Stomach (tissue), 9 donors: Measurements from ENCODE around the gene SFXN1. TPM values are rescaled to one million over a fixed set of nuclear protein-coding genes. Genes with fewer than 3 reads are reported as not detected.
"Not testable (repeated sequence)": the region's sequence is repeated elsewhere in the genome, so short reads cannot be mapped to it uniquely, and the experiment has no call there.

Experiments used
- DNase-seq, 2 donors: peaks; one replicate each; pipeline versions ENCODE4 v3.0.0 to v3.0.0-alpha.2; 2013 to 2019
- H3K27ac ChIP-seq, 5 donors: fragments of 200-600 bp in 4 of 5; sonication (generic) in 4 of 5; one replicate each; pipeline ENCODE4 v1.5.1; 2013 to 2019; ENCODE audit warnings: mild to moderate bottlenecking in 1 of 5, moderate library complexity in 1 of 5
- H3K27me3 ChIP-seq, 3 donors: fragments of 200-600 bp; sonication (generic); one replicate each; pipeline ENCODE4 v1.5.1; 2017 to 2019; ENCODE audit warnings: mixed run types in 1 of 3
- H3K36me3 ChIP-seq, 4 donors: fragments of 200-600 bp; sonication (generic); 1 replicate in 3 of 4; 2 replicates in 1 of 4; pipeline ENCODE4 v1.5.1; 2016 to 2019
- H3K4me1 ChIP-seq, 4 donors: fragments of 200-600 bp; sonication (generic); one replicate each; pipeline ENCODE4 v1.5.1; 2016 to 2019
- H3K4me3 ChIP-seq, 4 donors: fragments of 200-600 bp; sonication (generic) in 3 of 4; one replicate each; pipeline ENCODE4 v1.5.1; 2016 to 2019; ENCODE audit warnings: mild to moderate bottlenecking in 1 of 4
- H3K9me3 ChIP-seq, 4 donors: fragments of 200-600 bp; sonication (generic); one replicate each; pipeline ENCODE4 v1.5.1; 2016 to 2019
- CTCF ChIP-seq, 7 experiments: fragments of 450-650 bp in 4 of 7; fragments of 200-600 bp in 3 of 7; sonication (generic) in 3 of 7; IDR thresholded peaks; one replicate each; pipeline ENCODE4 v1.5.1; 2016 to 2019; ENCODE audit warnings: antibody characterized with exemption in 7 of 7, control low read depth in 2 of 7, mild to moderate bottlenecking in 1 of 7
- EP300 ChIP-seq: sonication (generic); formaldehyde crosslinking; IDR thresholded peaks from one replicate; pipeline ENCODE4 v1.6.1; 2017; ENCODE audit warnings: antibody characterized with exemption
- POLR2A ChIP-seq, 4 donors: fragments of 450-650 bp; IDR thresholded peaks; one replicate each; pipeline ENCODE4 v1.6.1; 2016; ENCODE audit warnings: antibody characterized with exemption in 4 of 4, control low read depth in 2 of 4, mild to moderate bottlenecking in 1 of 4, moderate library complexity in 1 of 4
- POLR2AphosphoS5 ChIP-seq, 3 donors: sonication (generic); formaldehyde crosslinking; IDR thresholded peaks; one replicate each; pipeline ENCODE4 v1.6.1; 2016; ENCODE audit warnings: antibody characterized with exemption in 3 of 3
- WGBS, 5 donors: extraction: QIAGEN DNeasy Blood & Tissue Kit in 3 of 5; methylation state at CpG; one replicate each; pipeline versions ENCODE4 v1.1.5 to v1.1.7; 2013 to 2018; 5-methylcytosine and 5-hydroxymethylcytosine counted together
- intact Hi-C: fragments of 100-400 bp; cut with DNase I; formaldehyde crosslinking; loops from one replicate; pipeline ENCODE4 v1.15.1; 2023; ENCODE audit warnings: low total_unique reads
- polyA plus RNA-seq, 3 donors: library from polyadenylated mRNA; stranded (reverse); fragments of 200-250 nt; gene quantifications; one replicate each; pipeline ENCODE4 v1.2.3, GENCODE V29; 2013
- total RNA-seq, 5 donors: library from RNA; depleted of rRNA; stranded (reverse); fragments of >200 nt; gene quantifications; one replicate each; pipeline versions ENCODE4 v1.1.0 to v1.2.3, GENCODE V29; 2014 to 2016
- donor health status: healthy with polysubstance abuse.
- donor health status: Bipolar disorder and iron deficiency.
- donor health status: healthy.

Gene SFXN1
- total and polyA plus RNA-seq, 8 donors: 8.3 to 33.6 (median 14.0) TPM

GRCh38 chr5:175447571-175447970 is 30.8 kb upstream of the SFXN1 start:
- no peak for TF ChIP-seq POLR2A (IDR thresholded peaks at IDR 0.05)
- TF ChIP-seq POLR2AphosphoS5 (IDR thresholded peaks at IDR 0.05): no peak
- TF ChIP-seq EP300: no peak
- TF ChIP-seq CTCF (IDR thresholded peaks at IDR 0.05): no peak
- no peak overlapping the region for H3K27ac ChIP-seq
- no peak overlapping the region for H3K4me3 ChIP-seq
- intact Hi-C loops: no loop called here
- peaks cover 14 to 22% (median 18%) of the 10 kb centered on the region in 4 donors for H3K4me1 ChIP-seq
- peaks cover 0 to 70% (median 35%) of the 10 kb centered on the region in 3 donors for H3K27me3 ChIP-seq
- DNase-seq: no peak
- 15 to 41% (median 24%) methylated on average over 2 of the region's 2 CpGs for WGBS, 5 donors
- no peaks in the 10 kb centered on the region for H3K36me3 ChIP-seq
- H3K9me3 ChIP-seq: no peaks in the 10 kb centered on the region

GRCh38 chr5:175448276-175448675 is 30.1 kb upstream of the SFXN1 start:
- TF ChIP-seq CTCF (IDR thresholded peaks at IDR 0.05) (no peak), POLR2A (IDR thresholded peaks at IDR 0.05) (no peak), POLR2AphosphoS5 (IDR thresholded peaks at IDR 0.05) (no peak), EP300 (no peak)
- Histone ChIP-seq H3K36me3 (no peaks in the 10 kb centered on the region), H3K27me3 (peaks cover 0 to 69% (median 35%) of the 10 kb centered on the region in 3 donors), H3K27ac (no peak overlapping the region), H3K9me3 (no peaks in the 10 kb centered on the region), H3K4me3 (no peak overlapping the region), H3K4me1 (peaks cover 14 to 21% (median 18%) of the 10 kb centered on the region in 4 donors)
- DNase-seq: no peak
- WGBS, 5 donors: 33 to 49% (median 38%) methylated on average over 3 of the region's 3 CpGs
- intact Hi-C loops: no loop called here

GRCh38 chr5:175452166-175452565 is 26.2 kb upstream of the SFXN1 start:
- Histone ChIP-seq H3K27me3 (peaks cover 0 to 52% (median 15%) of the 10 kb centered on the region in 3 donors), H3K27ac (no peak overlapping the region), H3K4me1 (no peaks in the 10 kb centered on the region), H3K4me3 (no peak overlapping the region), H3K36me3 (no peaks in the 10 kb centered on the region), H3K9me3 (no peaks in the 10 kb centered on the region)
- WGBS, 5 donors: 69 to 84% (median 82%) methylated on average over 2 of the region's 2 CpGs
- intact Hi-C loops: no loop called here
- no peak for DNase-seq
- TF ChIP-seq POLR2AphosphoS5 (IDR thresholded peaks at IDR 0.05) (no peak), EP300 (no peak), CTCF (IDR thresholded peaks at IDR 0.05) (no peak), POLR2A (IDR thresholded peaks at IDR 0.05) (no peak)

GRCh38 chr5:175454338-175454737 is 24.0 kb upstream of the SFXN1 start:
- WGBS, 5 donors: 86 to 94% (median 92%) methylated on average over 5 of the region's 5 CpGs
- H3K36me3 ChIP-seq, H3K4me3 ChIP-seq, H3K27ac ChIP-seq, H3K4me1 ChIP-seq, H3K9me3 ChIP-seq, intact Hi-C loops, DNase-seq: not testable (repeated sequence)
- peaks cover 0 to 42% (median 10%) of the 10 kb centered on the region in 3 donors for H3K27me3 ChIP-seq

GRCh38 chr5:175456105-175456742 is 22.1 kb upstream of the SFXN1 start:
- no peak overlapping the region for H3K4me3 ChIP-seq
- no peak overlapping the region for H3K27ac ChIP-seq
- no peak for DNase-seq
- H3K27me3 ChIP-seq: peaks cover 0 to 34% (median 10%) of the 10 kb centered on the region in 3 donors
- no peak for TF ChIP-seq EP300
- no peak for TF ChIP-seq POLR2AphosphoS5 (IDR thresholded peaks at IDR 0.05)
- TF ChIP-seq CTCF (IDR thresholded peaks at IDR 0.05): no peak
- TF ChIP-seq POLR2A (IDR thresholded peaks at IDR 0.05): no peak
- no peaks in the 10 kb centered on the region for H3K36me3 ChIP-seq
- intact Hi-C loops: no loop called here
- H3K4me1 ChIP-seq: no peaks in the 10 kb centered on the region
- WGBS, 5 donors: 77 to 84% (median 78%) methylated on average over 11 of the region's 11 CpGs
- no peaks in the 10 kb centered on the region for H3K9me3 ChIP-seq
